A549 treated with dexamethasone at 1 μM for 4 hours (cell line): ENCODE data around the gene TCF21. TPM values are rescaled to one million over a fixed set of nuclear protein-coding genes. Genes with fewer than 3 reads are reported as not detected.

ENCODE experiments used
- total RNA-seq: library from RNA; stranded (reverse); fragments of 200-300 nt; extraction: Qiagen RNA extraction; gene quantifications from 5 replicates; pipeline ENCODE4 v1.2.3, GENCODE V29; 2022

Gene TCF21
- total RNA-seq, result 0.02 to 0.06 TPM (median 0.04 TPM) in 4 of 5 replicates, not detected in the other

GRCh38 chr6:133888929-133889556, at the start of gene TCF21:
Gene TCF21, plus strand, starts transcription at chr6:133889113. Its CDS starts 285 bp downstream, at chr6:133889398.

Other genes starting within 250 kb of the TCF21 start
- 16.6 to 23.2 TPM (median 22.3 TPM) in 5 replicates for gene TBPL1, start 64.1 kb downstream of the TCF21 start, total RNA-seq
- gene SLC2A12, start 163.5 kb downstream of the TCF21 start, total RNA-seq, result 0.23 to 0.41 TPM (median 0.24 TPM) in 5 replicates